ENCODE results near the gene ARHGAP4. TPM values are rescaled to one million over a fixed set of nuclear protein-coding genes. Genes with fewer than 3 reads are reported as not detected.

ARHGAP4 gene
- total RNA-seq, 1 experiment from 2014 or later = 67.4 TPM

DNA sequence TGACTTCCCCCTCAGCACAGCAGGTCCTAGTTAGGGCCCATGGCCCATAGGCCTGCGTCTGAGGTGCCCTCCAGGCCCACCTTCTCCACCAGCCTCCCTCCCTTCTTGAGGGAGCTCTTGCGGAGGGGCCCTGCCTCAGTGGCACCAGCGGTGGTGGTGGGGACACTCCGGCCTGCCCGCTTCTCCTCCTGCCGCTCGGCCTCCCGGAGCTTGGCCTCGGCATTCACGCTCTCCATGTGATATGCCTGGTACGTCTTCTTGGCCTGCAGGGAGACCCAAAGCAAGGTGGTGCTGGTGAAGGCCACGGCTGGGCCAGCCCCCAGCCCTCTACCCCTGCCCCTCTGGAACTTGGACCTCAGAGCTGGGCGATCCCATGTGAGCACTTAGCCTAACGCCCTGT, 5.5 kb downstream of the ARHGAP4 start:
- ChIA-PET POLR2A (no interaction called here), CTCF (no interaction called here), RAD21 (ENCODE audit: low non-redundant PET in 1 of 2, low total read pairs in 2 of 2, uncharacterized antibody in 2 of 2, unreplicated experiment in 2 of 2) (no interaction called here)
- no peaks in the 10 kb centered on the region for H3K9me2 ChIP-seq (ENCODE audit: insufficient read depth)
- ATAC-seq (no peak), DNase-seq (ENCODE audit: low read depth, low spot score) (no peak)
- H3K36me3 ChIP-seq (ENCODE audit: control insufficient read depth in 1 of 2, insufficient read depth in 2 of 2, low read length in 2 of 2) = peaks cover 3 to 5% of the 10 kb centered on the region in 2 experiments; a peak in 2 of 4 replicates
- H2AFZ ChIP-seq (ENCODE audit: low read depth, low read length, poor library complexity, severe bottlenecking) = no peak overlapping the region
- no peaks in the 10 kb centered on the region for H4K20me1 ChIP-seq (ENCODE audit: insufficient read depth)
- TF ChIP-seq, protein P1, sequence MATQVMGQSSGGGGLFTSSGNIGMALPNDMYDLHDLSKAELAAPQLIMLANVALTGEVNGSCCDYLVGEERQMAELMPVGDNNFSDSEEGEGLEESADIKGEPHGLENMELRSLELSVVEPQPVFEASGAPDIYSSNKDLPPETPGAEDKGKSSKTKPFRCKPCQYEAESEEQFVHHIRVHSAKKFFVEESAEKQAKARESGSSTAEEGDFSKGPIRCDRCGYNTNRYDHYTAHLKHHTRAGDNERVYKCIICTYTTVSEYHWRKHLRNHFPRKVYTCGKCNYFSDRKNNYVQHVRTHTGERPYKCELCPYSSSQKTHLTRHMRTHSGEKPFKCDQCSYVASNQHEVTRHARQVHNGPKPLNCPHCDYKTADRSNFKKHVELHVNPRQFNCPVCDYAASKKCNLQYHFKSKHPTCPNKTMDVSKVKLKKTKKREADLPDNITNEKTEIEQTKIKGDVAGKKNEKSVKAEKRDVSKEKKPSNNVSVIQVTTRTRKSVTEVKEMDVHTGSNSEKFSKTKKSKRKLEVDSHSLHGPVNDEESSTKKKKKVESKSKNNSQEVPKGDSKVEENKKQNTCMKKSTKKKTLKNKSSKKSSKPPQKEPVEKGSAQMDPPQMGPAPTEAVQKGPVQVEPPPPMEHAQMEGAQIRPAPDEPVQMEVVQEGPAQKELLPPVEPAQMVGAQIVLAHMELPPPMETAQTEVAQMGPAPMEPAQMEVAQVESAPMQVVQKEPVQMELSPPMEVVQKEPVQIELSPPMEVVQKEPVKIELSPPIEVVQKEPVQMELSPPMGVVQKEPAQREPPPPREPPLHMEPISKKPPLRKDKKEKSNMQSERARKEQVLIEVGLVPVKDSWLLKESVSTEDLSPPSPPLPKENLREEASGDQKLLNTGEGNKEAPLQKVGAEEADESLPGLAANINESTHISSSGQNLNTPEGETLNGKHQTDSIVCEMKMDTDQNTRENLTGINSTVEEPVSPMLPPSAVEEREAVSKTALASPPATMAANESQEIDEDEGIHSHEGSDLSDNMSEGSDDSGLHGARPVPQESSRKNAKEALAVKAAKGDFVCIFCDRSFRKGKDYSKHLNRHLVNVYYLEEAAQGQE (IDR thresholded peaks at IDR 0.05; ENCODE audit: low read depth) = no peak
- TF ChIP-seq, protein P2, sequence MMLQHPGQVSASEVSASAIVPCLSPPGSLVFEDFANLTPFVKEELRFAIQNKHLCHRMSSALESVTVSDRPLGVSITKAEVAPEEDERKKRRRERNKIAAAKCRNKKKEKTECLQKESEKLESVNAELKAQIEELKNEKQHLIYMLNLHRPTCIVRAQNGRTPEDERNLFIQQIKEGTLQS (IDR thresholded peaks at IDR 0.05) = no peak
- TF ChIP-seq SIN3A (IDR thresholded peaks at IDR 0.05; ENCODE audit: low read depth) (no peak), CEBPB (IDR thresholded peaks at IDR 0.05; ENCODE audit: low read depth) (no peak)
- H3K9me3 ChIP-seq (ENCODE audit: control insufficient read depth in 1 of 2, insufficient read depth in 1 of 2, low read depth in 1 of 2, low read length in 2 of 2) = no peaks in the 10 kb centered on the region
- no peak overlapping the region for H3K4me2 ChIP-seq (ENCODE audit: low read length)
- H3K9ac ChIP-seq (ENCODE audit: low read length) = no peak overlapping the region
- H3K4me1 ChIP-seq (ENCODE audit: control insufficient read depth in 1 of 2, insufficient read depth in 2 of 2, low read length in 2 of 2) = peaks cover 8 to 15% of the 10 kb centered on the region in 2 experiments
- BruUV-seq (replicated peaks) = no TSS peak
- no peak overlapping the region for H3K4me3 ChIP-seq (replicated peaks in 1 of 2; ENCODE audit: low read depth in 1 of 2, low read length in 2 of 2)
- peaks cover 24% of the 10 kb centered on the region; the same call in 1 of the 2 replicates for H3K79me2 ChIP-seq (ENCODE audit: insufficient read depth, low read length)
- H3K27ac ChIP-seq (ENCODE audit: low read depth, low read length) = no peak overlapping the region
- intact Hi-C loops (cut with micrococcal nuclease) = no loop called here
- H3K27me3 ChIP-seq (ENCODE audit: insufficient read depth, low read length) = no peaks in the 10 kb centered on the region

DNA sequence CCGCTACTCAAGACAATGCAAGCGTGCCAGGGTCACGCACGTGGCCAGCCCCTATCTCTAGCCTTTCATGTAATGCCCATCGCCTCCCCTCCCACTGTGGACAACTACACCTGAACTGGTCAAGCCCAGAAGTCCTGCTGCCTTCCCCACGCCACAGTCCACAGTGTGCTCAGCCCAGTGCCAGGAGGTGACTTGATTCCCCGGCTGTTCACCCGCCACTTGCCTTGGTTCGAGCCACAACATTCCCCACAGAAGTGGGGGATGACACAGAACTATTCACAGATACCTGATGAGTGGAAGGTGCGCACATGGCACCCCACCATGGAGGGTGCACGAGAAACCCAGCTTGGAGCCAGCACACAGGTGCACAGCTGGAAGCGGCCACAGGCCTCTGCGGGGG, 6.8 kb downstream of the ARHGAP4 start:
- Histone ChIP-seq H3K4me2 (ENCODE audit: low read length) (no peak overlapping the region), H3K4me3 (replicated peaks in 1 of 2; ENCODE audit: low read depth in 1 of 2, low read length in 2 of 2) (no peak overlapping the region), H3K27ac (ENCODE audit: low read depth, low read length) (no peak overlapping the region), H3K27me3 (ENCODE audit: insufficient read depth, low read length) (no peaks in the 10 kb centered on the region), H3K9ac (ENCODE audit: low read length) (no peak overlapping the region), H3K4me1 (ENCODE audit: control insufficient read depth in 1 of 2, insufficient read depth in 2 of 2, low read length in 2 of 2) (peaks cover 0 to 2% of the 10 kb centered on the region in 2 experiments; a peak in 2 of 4 replicates), H4K20me1 (ENCODE audit: insufficient read depth) (no peaks in the 10 kb centered on the region), H3K36me3 (ENCODE audit: control insufficient read depth in 1 of 2, insufficient read depth in 2 of 2, low read length in 2 of 2) (peaks cover 3 to 5% of the 10 kb centered on the region in 2 experiments; a peak in 2 of 4 replicates), H2AFZ (ENCODE audit: low read depth, low read length, poor library complexity, severe bottlenecking) (no peak overlapping the region), H3K79me2 (ENCODE audit: insufficient read depth, low read length) (peaks cover 12% of the 10 kb centered on the region; the same call in 1 of the 2 replicates), H3K9me3 (ENCODE audit: control insufficient read depth in 1 of 2, insufficient read depth in 1 of 2, low read depth in 1 of 2, low read length in 2 of 2) (no peaks in the 10 kb centered on the region), H3K9me2 (ENCODE audit: insufficient read depth) (no peaks in the 10 kb centered on the region)
- RAD21 ChIA-PET (ENCODE audit: low non-redundant PET in 1 of 2, low total read pairs in 2 of 2, uncharacterized antibody in 2 of 2, unreplicated experiment in 2 of 2) = no interaction called here
- BruUV-seq (replicated peaks) = no TSS peak
- TF ChIP-seq YY1 (IDR thresholded peaks at IDR 0.05; ENCODE audit: extremely low read depth, insufficient replicate concordance, low read depth, low read length) = no peak
- TF ChIP-seq EGR1 (IDR thresholded peaks at IDR 0.05; ENCODE audit: low read depth) = no peak
- TF ChIP-seq CEBPB (IDR thresholded peaks at IDR 0.05; ENCODE audit: low read depth) = no peak
- no peak for TF ChIP-seq JUND (IDR thresholded peaks at IDR 0.05)
- no peak for TF ChIP-seq TCF7L2 (IDR thresholded peaks at IDR 0.05; ENCODE audit: borderline replicate concordance, extremely low read depth, insufficient read depth, insufficient read length)
- TF ChIP-seq CBX3 (IDR thresholded peaks at IDR 0.05; ENCODE audit: low read depth) = no peak
- no peak for TF ChIP-seq EZH2phosphoT487 (IDR thresholded peaks at IDR 0.05; ENCODE audit: borderline replicate concordance)
- no peak for TF ChIP-seq SIN3A (IDR thresholded peaks at IDR 0.05; ENCODE audit: low read depth)
- DNase-seq (ENCODE audit: low read depth, low spot score) (no peak), ATAC-seq (no peak)
- POLR2A ChIA-PET = no interaction called here
- CTCF ChIA-PET = no interaction called here
- intact Hi-C loops (cut with micrococcal nuclease) = no loop called here
